ENCODE data around the gene ABCA7.

ABCA7 gene, protein sequence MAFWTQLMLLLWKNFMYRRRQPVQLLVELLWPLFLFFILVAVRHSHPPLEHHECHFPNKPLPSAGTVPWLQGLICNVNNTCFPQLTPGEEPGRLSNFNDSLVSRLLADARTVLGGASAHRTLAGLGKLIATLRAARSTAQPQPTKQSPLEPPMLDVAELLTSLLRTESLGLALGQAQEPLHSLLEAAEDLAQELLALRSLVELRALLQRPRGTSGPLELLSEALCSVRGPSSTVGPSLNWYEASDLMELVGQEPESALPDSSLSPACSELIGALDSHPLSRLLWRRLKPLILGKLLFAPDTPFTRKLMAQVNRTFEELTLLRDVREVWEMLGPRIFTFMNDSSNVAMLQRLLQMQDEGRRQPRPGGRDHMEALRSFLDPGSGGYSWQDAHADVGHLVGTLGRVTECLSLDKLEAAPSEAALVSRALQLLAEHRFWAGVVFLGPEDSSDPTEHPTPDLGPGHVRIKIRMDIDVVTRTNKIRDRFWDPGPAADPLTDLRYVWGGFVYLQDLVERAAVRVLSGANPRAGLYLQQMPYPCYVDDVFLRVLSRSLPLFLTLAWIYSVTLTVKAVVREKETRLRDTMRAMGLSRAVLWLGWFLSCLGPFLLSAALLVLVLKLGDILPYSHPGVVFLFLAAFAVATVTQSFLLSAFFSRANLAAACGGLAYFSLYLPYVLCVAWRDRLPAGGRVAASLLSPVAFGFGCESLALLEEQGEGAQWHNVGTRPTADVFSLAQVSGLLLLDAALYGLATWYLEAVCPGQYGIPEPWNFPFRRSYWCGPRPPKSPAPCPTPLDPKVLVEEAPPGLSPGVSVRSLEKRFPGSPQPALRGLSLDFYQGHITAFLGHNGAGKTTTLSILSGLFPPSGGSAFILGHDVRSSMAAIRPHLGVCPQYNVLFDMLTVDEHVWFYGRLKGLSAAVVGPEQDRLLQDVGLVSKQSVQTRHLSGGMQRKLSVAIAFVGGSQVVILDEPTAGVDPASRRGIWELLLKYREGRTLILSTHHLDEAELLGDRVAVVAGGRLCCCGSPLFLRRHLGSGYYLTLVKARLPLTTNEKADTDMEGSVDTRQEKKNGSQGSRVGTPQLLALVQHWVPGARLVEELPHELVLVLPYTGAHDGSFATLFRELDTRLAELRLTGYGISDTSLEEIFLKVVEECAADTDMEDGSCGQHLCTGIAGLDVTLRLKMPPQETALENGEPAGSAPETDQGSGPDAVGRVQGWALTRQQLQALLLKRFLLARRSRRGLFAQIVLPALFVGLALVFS (N-terminal part only)

DNA sequence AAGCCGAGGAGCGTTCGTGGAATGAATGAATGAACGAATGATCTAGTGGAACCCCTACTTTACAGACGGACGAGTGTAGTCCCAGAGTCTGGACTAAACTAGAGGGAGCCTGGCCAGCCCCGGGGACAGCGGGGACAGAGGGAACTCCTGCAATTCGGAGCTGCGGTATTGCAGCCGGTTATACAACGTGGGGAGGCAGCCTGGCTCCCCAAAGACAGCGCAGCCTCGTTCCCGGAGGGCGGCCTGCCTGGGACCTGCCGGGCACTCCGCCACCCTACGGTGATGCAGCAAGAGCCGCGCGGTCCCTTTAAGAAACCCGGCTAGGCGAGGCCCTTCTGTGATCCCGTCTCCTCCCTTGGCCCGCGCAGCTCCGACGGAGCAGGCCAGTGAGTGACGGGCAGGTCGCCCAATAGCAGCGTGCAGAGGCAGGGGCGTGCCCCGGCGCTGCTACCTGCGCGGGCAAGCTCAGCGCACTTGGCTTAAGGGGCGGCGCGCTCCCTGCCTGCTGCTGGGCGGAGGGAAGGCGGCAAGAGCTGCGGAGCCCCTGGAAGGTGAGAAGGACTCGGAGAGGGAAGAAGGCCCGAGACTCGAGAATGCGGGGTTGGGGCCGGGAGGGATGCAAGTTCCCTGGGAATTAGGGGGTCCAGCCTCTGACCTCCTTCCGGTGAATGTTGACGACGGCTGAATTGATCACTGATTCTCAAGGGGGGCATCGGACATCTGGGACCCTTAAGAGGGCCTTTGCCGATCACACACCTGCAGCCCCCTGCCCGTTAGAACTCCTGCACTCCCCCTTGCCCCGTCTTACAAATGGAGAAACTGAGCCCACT lies at the start of gene ABCA7:
ABCA7 (plus strand) TSS at position 462 of the 830 bp plus-strand sequence. CDS start 1,255 bp downstream, outside the sequence.
- peak; percentile 98 for DNase-seq (ENCODE audit: low spot score)

GRCh38 chr19:990119-990571 lies 49.8 kb upstream of the ABCA7 start:
- DNase-seq (ENCODE audit: low spot score) = no peak

- no peak for DNase-seq (ENCODE audit: low spot score)
These were observed 49.2 kb upstream of the ABCA7 start for GRCh38 chr19:990746-991145.

DNA sequence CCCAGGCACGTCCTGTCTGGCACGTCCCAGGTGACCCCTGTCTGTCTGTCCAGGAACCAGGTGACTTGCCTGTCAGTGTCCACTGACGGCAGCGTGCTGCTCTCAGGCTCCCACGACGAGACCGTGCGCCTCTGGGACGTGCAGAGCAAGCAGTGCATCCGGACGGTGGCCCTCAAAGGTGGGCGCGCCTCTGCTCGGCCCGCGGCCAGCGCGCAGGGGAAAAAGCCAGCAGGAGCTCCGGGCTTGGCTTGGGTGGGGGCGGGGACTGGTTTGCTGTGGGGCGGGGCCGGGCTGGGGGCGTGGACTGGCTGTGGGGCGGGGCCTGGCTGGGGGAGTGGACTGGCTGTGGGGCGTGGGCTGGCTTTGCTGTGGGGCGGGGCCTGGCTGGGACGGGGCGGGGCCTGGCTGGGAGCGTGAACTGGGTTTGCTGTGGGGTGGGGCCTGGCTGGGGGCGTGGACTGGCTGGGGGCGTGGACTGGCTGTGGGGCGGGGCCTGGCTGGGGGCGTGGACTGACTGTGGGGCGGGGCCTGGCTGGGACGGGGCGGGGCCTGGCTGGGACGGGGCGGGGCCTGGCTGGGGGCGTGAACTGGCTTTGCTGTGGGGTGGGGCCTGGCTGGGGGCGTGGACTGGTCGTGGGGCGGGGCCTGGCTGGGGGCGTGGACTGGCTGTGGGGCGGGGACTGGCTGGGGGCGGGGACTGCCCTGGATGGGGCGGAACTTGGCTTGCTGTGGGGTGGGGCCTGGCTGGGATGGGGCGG lies 48.6 kb upstream of the ABCA7 start:
- DNase-seq (ENCODE audit: low spot score) = peak; percentile 81

DNA sequence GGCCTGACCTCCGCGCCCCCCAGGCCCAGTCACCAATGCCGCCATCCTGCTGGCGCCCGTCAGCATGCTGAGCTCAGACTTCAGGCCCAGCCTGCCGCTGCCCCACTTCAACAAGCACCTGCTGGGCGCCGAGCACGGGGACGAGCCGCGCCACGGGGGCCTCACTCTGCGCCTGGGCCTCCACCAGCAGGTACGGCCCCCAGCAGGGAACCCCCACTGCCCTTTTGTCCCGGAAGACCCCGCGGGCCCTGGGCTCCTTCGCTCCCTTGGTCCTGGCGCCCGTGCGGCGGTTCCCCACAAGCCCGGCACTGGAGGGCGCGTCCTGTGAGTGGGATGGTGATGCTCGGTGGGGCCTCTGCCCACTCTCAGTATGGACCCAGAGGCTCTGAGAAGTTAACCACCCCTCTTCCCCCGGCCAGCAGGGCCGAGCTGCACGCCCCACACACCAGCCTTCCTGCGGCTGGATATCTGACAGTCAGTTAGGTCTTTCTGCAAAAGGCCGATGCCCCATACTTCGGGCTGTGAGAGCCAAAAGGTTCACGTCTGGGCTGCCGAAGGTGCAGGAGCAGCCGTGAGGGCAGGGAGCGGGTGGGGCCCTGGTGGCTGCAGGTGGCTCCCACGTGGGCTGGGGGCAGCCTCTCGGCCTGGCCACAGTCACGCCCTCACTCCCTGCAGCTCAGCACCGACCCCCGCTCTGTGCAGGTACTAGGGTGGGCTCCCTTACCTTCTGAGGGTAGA lies 47.8 kb upstream of the ABCA7 start:
- no peak for DNase-seq (ENCODE audit: low spot score)

- DNase-seq (ENCODE audit: low spot score) = no peak
These were observed 47.2 kb upstream of the ABCA7 start for GRCh38 chr19:992670-993055.

DNA sequence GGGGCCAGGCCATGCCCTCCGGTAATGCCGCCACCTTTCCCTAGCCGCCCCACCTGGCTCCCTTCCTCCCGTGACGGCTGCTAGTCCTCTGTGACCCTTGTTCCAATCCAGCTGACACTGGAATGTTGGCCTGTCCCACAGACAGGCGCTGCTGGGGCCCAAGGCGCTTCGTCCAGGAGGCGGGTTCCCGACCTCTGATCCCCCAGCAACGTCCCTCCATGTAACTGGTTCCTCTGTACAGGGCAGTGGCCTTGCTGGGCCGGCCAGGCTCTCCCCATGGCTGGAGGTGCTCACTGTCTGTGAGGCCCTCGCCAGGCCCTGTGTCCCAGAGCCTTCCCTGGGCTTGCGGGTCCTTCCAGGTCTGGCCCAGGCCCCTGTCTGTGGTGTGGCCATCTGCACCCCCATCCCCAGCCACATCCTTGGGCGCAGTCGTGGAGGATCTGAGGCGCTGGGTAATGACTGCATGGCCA lies 46.5 kb upstream of the ABCA7 start:
- DNase-seq (ENCODE audit: low spot score) = no peak

GRCh38 chr19:993831-994393 lies 46.0 kb upstream of the ABCA7 start:
- no peak for DNase-seq (ENCODE audit: low spot score)

GRCh38 chr19:994516-994915 lies 45.4 kb upstream of the ABCA7 start:
- DNase-seq (ENCODE audit: low spot score) = no peak

- no peak for DNase-seq (ENCODE audit: low spot score)
These were observed 44.7 kb upstream of the ABCA7 start for GRCh38 chr19:995051-995827.

DNA sequence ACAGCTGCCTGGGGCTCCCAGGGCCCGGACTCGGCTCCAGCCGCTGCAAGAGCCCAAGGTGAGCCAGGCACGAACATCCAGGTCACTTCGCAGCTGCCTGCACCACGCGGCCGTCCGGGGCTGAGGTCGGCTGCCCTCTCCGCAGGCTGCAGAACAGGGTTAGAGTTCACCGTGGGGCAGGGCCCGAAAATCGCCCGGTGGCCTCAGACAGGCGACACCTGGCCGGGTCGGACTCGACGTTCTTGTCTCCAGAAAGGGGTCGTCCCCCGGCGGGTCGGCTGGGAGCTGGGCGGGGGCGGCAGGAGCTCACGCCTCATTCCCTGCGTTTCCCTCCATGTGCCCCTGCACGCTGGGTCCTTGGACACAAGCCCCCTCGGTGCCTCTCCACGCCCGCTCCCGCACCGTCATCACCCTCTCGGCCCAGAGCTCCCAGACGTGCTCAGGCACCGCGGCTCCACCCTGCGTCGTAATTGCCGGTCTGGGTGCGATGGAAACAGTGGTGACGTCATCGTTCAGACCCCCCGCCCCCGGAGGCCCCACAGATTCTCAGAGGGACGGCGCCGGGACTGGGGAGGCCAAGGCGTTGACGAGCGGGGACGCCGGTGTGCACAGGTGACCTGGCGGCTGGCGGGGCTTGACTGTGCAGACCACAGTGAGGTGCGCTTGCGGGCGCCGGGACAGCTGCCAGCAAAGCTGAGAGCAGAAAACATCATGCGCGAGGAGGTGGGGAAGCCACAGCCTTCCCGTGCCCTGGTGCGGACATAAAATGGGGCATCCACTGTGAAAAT lies 43.7 kb upstream of the ABCA7 start:
- no peak for DNase-seq (ENCODE audit: low spot score)

DNA sequence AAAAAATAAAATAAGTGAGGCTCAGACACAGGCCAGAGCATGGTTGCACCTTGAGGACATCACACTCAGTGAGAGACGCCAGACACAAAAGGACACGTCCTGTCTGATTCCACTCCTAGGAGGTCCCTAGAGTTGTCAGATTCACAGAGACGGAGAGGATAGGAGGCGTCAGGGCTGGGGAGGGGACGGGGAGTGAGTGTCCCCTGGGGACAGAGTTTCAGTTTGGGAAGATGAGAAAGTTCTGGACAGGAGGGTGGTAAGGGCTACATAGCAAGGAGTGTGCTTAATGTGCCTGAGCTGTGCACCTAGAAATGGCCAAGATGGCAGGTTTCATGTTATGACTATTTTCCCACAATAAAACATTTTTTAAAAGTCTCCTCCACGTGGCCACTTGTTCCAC lies 41.8 kb upstream of the ABCA7 start:
- DNase-seq (ENCODE audit: low spot score) = no peak

- no peak for DNase-seq (ENCODE audit: low spot score)
These were observed 40.6 kb upstream of the ABCA7 start for GRCh38 chr19:999379-999719.

- DNase-seq (ENCODE audit: low spot score) = peak; percentile 90
These were observed 39.8 kb upstream of the ABCA7 start, which contains the start of gene GRIN3B for GRCh38 chr19:1000095-1000494. Gene GRIN3B, plus strand, starts transcription at chr19:1000419. Its CDS starts 19 bp downstream, at chr19:1000438.

DNA sequence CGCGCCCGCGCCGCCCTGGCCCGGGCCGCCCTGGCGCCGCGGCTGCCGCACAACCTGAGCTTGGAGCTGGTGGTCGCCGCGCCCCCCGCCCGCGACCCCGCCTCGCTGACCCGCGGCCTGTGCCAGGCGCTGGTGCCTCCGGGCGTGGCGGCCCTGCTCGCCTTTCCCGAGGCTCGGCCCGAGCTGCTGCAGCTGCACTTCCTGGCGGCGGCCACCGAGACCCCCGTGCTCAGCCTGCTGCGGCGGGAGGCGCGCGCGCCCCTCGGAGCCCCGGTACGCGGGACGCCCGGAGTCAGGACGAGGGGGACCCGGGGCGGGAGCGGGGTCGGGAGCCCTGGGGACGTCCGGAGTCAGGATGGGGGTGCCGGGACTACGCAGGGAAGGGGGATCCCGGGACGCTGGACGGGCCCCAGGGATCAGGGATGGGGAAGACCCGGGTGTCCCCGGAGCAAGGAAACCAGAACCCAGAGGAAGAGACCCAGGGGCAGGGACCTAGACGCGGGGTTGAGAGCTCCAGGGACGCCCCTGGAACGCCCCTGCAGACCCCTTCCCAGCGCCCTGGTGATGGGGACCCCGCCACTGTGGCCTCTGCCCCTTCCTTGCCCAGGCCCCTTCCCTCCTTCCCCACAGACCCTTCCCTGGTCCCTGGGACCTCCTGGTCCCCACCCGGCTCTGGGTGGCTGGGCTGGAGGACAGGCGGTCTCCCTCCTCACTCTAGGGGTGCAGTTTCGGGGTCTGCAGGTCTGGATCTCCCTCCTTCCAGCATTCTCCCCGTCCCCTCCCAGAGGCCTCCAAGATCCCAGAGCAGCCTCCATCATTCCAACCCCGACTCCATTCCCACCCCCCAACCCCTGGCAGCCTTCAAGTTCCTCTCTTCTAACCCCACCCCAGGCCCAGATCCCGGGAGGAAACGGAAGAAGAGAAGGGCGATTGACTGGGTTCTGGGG lies 39.0 kb upstream of the ABCA7 start:
- no peak for DNase-seq (ENCODE audit: low spot score)

DNA sequence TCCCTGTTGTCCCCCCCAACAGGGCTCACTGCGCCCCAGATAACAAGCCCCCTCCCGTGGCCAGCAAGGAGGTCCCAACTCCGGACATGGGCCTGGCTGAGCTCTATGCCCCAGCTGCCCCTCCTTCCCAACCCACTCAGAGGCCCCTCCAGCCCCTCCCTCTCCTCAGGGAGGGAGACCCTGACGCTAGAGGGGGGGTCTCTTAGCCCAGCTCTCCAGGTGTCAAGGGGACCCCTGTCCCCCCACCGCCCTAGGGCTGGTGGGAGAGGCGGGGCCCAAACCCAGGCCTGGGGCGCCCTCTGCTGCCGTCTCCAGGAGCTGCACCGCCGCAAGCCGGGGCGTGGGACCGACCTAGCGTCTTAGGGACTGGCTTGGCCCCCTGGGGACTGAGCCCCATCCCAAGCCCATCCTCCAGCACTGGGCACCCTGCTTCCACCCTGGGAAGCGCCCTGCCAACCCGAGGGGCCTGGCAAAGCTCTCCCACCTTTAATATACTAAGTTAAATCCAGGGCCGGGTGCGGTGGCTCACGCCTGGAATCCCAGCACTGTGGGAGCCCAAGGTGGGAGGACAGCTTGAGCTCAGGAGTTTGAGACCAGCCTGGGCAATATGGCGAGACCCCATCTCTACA lies 38.3 kb upstream of the ABCA7 start:
- DNase-seq (ENCODE audit: low spot score) = peak; percentile 84
